T-helper 1 cell treated with Interleukin-12 subunit alpha and Interleukin-12 subunit beta and Interleukin-4 antibody, amounts not matched to agents 30 ng/mL and 1 ng/mL, for 36 hours (primary cell): ENCODE results near the gene ELOB. TPM values are rescaled to one million over a fixed set of nuclear protein-coding genes. Genes with fewer than 3 reads are reported as not detected.

Experiments
- intact Hi-C: fragments of 100-400 bp; cut with micrococcal nuclease; formaldehyde crosslinking; loops from one replicate; pipeline ENCODE4 v1.15.1; 2024
- total RNA-seq: library from RNA; stranded (reverse); gene quantifications from 2 replicates; pipeline ENCODE4 v1.2.3, GENCODE V29; 2022

ELOB gene
- total RNA-seq, 1 donor from 2014 or later, result 264 TPM

- intact Hi-C loops, result loop anchor here (1.0 to 10.0 kb wide), 11 partner anchors 25 to 705 kb away; partner anchors contain the start of genes ELOB, KCTD5, NTHL1 and TSC2
Measured at GRCh38 chr16:2752035-2752849, 24.8 kb downstream of the ELOB start, which contains the start of gene SRRM2. SRRM2 (plus strand) TSS chr16:2752638; CDS start chr16:2756365, 3,727 bp downstream.

GRCh38 chr16:2751577-2752034, 25.5 kb downstream of the ELOB start:
- intact Hi-C loops, result loop anchor here (1.0 to 10.0 kb wide), 11 partner anchors 26 to 704 kb away; partner anchors contain the start of genes ELOB, KCTD5, NTHL1 and TSC2

- intact Hi-C loops, result loop anchor here (10.0 kb wide), 1 partner anchor 405 kb away; no protein-coding TSS in a partner anchor
Measured at GRCh38 chr16:2749936-2750335, 27.1 kb downstream of the ELOB start.

GRCh38 chr16:2749476-2749875, 27.6 kb downstream of the ELOB start:
- intact Hi-C loops, result no loop called here

- intact Hi-C loops, result no loop called here
Measured at GRCh38 chr16:2748757-2749455, 28.2 kb downstream of the ELOB start.

GRCh38 chr16:2745961-2746360, 31.1 kb downstream of the ELOB start:
- intact Hi-C loops, result no loop called here

- intact Hi-C loops, result no loop called here
Measured at GRCh38 chr16:2745116-2745890, 31.8 kb downstream of the ELOB start.

- intact Hi-C loops, result no loop called here
Measured at GRCh38 chr16:2744711-2745110, 32.4 kb downstream of the ELOB start.

GRCh38 chr16:2743007-2743810, 33.9 kb downstream of the ELOB start:
- intact Hi-C loops, result no loop called here

- intact Hi-C loops, result no loop called here
Measured at GRCh38 chr16:2742323-2743006, 34.6 kb downstream of the ELOB start.

GRCh38 chr16:2741168-2741567, 35.9 kb downstream of the ELOB start:
- intact Hi-C loops, result no loop called here

- intact Hi-C loops, result no loop called here
Measured at GRCh38 chr16:2740476-2740875, 36.6 kb downstream of the ELOB start.

- intact Hi-C loops, result no loop called here
Measured at GRCh38 chr16:2739625-2740430, 37.3 kb downstream of the ELOB start.

GRCh38 chr16:2738615-2739014, 38.5 kb downstream of the ELOB start:
- intact Hi-C loops, result no loop called here

GRCh38 chr16:2737895-2738418, 39.1 kb downstream of the ELOB start:
- intact Hi-C loops, result no loop called here

- intact Hi-C loops, result no loop called here
Measured at GRCh38 chr16:2737238-2737605, 39.9 kb downstream of the ELOB start.

GRCh38 chr16:2736476-2737237, 40.4 kb downstream of the ELOB start:
- intact Hi-C loops, result no loop called here

- intact Hi-C loops, result no loop called here
Measured at GRCh38 chr16:2734844-2735515, 42.1 kb downstream of the ELOB start.
